HCT116 (cell line): ENCODE measurements around the gene MFSD1. TPM values are rescaled to one million over a fixed set of nuclear protein-coding genes. Genes with fewer than 3 reads are reported as not detected.
A peak's percentile ranks its signal among the peaks of the same experiment; 100 is the strongest.
"Not testable (repeated sequence)": the region's sequence is repeated elsewhere in the genome, so short reads cannot be mapped to it uniquely, and the experiment has no call there.

Source experiments
- ATAC-seq: fragments of 200-7000 bp; cut with Tn5 transposase; 2 replicates; pipeline ENCODE4 v1.9.1; 2020; ENCODE audit warnings: mild to moderate bottlenecking, moderate library complexity
- BruUV-seq: library from RNA; stranded (reverse); fragments of 400-500 nt; replicated peaks from 2 replicates; lab custom pipeline; 2021; lab: Mats Ljungman, UMichigan
- CTCF ChIA-PET: fragments of 300-600 bp; sonication (Branson Sonifier 250); formaldehyde crosslinking; loops from one replicate; lab custom pipeline; 2021; ENCODE audit warnings: antibody characterized with exemption; lab: Charles Lee
- POLR2A ChIA-PET: fragments of 300-600, 350-600 bp; sonication (Branson Sonifier 250); formaldehyde crosslinking; loops from one replicate; lab custom pipeline; 2021; ENCODE audit warnings: antibody characterized with exemption; lab: Charles Lee
- RAD21 ChIA-PET, 2 experiments: fragments of 300-600 bp; sonication (Branson Sonifier 250); formaldehyde crosslinking; loops; one replicate each; lab custom pipeline; 2023; ENCODE audit warnings: low total read pairs in 2 of 2; ENCODE audit not compliant: uncharacterized antibody in 2 of 2, unreplicated experiment in 2 of 2, low non-redundant PET in 1 of 2; lab: Charles Lee
- DNase-seq: peaks from one replicate; pipeline ENCODE4 v3.0.0-alpha.2; 2010; ENCODE audit warnings: low read depth, low spot score
- H2AFZ ChIP-seq: fragments of 200-600 bp; shearing (Covaris generic), sonication (generic); 2 replicates; pipeline ENCODE4 v1.6.1; 2017; ENCODE audit warnings: low read depth, mixed run types, mixed read lengths, antibody characterized with exemption, low read length; ENCODE audit not compliant: poor library complexity, severe bottlenecking
- H3K27ac ChIP-seq: 2 replicates; pipeline ENCODE4 v1.5.1; 2012; ENCODE audit warnings: low read depth, low read length
- H3K27me3 ChIP-seq: fragments of 200-600 bp; sonication (generic); 2 replicates; pipeline ENCODE4 v1.6.1; 2016; ENCODE audit warnings: mixed run types, low read length, mixed read lengths; ENCODE audit not compliant: insufficient read depth
- H3K36me3 ChIP-seq, 2 experiments: fragments of 200-500 bp in 1 of 2; fragments of 200-600 bp in 1 of 2; sonication (Bioruptor generic) in 1 of 2; sonication (generic) in 1 of 2; 2 replicates each; pipeline versions ENCODE4 v1.5.1 to v1.6.1; 2014 to 2016; ENCODE audit warnings: low read length in 2 of 2, inconsistent platforms in 1 of 2, mixed read lengths in 1 of 2, mixed run types in 1 of 2; ENCODE audit not compliant: insufficient read depth in 2 of 2, control insufficient read depth in 1 of 2
- H3K4me1 ChIP-seq, 2 experiments: fragments of 200-600 bp in 1 of 2; sonication (generic) in 1 of 2; 2 replicates each; pipeline versions ENCODE4 v1.5.1 to v1.6.1; 2012 to 2017; ENCODE audit warnings: low read length in 2 of 2, inconsistent platforms in 1 of 2, mild to moderate bottlenecking in 1 of 2, mixed read lengths in 1 of 2, mixed run types in 1 of 2, moderate library complexity in 1 of 2; ENCODE audit not compliant: insufficient read depth in 2 of 2, control insufficient read depth in 1 of 2
- H3K4me2 ChIP-seq: fragments of 200-600 bp; sonication (generic); 2 replicates; pipeline ENCODE4 v1.6.1; 2017; ENCODE audit warnings: mixed run types, low read length, mixed read lengths
- H3K4me3 ChIP-seq, 2 experiments: fragments of 200-600 bp in 1 of 2; sonication (generic) in 1 of 2; replicated peaks in 1 of 2; 2 replicates each; pipeline ENCODE4 v1.5.1; 2011 to 2016; ENCODE audit warnings: low read length in 2 of 2, control low read depth in 1 of 2, low read depth in 1 of 2, mild to moderate bottlenecking in 1 of 2, mixed read lengths in 1 of 2, mixed run types in 1 of 2
- H3K79me2 ChIP-seq: fragments of 200-600 bp; sonication (generic); 2 replicates; pipeline ENCODE4 v1.6.1; 2017; ENCODE audit warnings: mild to moderate bottlenecking, mixed run types, low read length, moderate library complexity, mixed read lengths; ENCODE audit not compliant: insufficient read depth
- H3K9ac ChIP-seq: fragments of 200-600 bp; sonication (generic); 2 replicates; pipeline ENCODE4 v1.6.1; 2016; ENCODE audit warnings: low read length, mixed read lengths
- H3K9me2 ChIP-seq: fragments of 200-600 bp; sonication (generic), shearing (Covaris generic); 2 replicates; pipeline ENCODE4 v1.6.1; 2017; ENCODE audit warnings: mixed run types, mild to moderate bottlenecking, moderate library complexity; ENCODE audit not compliant: insufficient read depth
- H3K9me3 ChIP-seq, 2 experiments: fragments of 200-500 bp in 1 of 2; fragments of 200-600 bp in 1 of 2; sonication (Bioruptor generic) in 1 of 2; sonication (generic) in 1 of 2; 2 replicates each; pipeline ENCODE4 v1.6.1; 2014 to 2017; ENCODE audit warnings: low read length in 2 of 2, mixed read lengths in 2 of 2, inconsistent platforms in 1 of 2, low read depth in 1 of 2, mild to moderate bottlenecking in 1 of 2, mixed run types in 1 of 2, moderate library complexity in 1 of 2; ENCODE audit not compliant: control insufficient read depth in 1 of 2, insufficient read depth in 1 of 2
- H4K20me1 ChIP-seq: fragments of 200-600 bp; sonication (generic), shearing (Covaris generic); 2 replicates; pipeline ENCODE4 v1.6.1; 2017; ENCODE audit warnings: mixed run types, mild to moderate bottlenecking, moderate library complexity; ENCODE audit not compliant: insufficient read depth
- CBX3 ChIP-seq: IDR thresholded peaks from 2 replicates; pipeline ENCODE4 v1.6.1; 2012; ENCODE audit warnings: low read depth
- CEBPB ChIP-seq: IDR thresholded peaks from 2 replicates; pipeline ENCODE4 v1.6.1; 2012; ENCODE audit warnings: low read depth
- FOSL1 ChIP-seq: IDR thresholded peaks from 2 replicates; pipeline ENCODE4 v1.6.1; 2012; ENCODE audit warnings: low read depth
- POLR2A ChIP-seq: IDR thresholded peaks from 2 replicates; pipeline ENCODE4 v1.7.0; 2011; ENCODE audit warnings: borderline replicate concordance; ENCODE audit not compliant: insufficient read depth, insufficient read length; ENCODE audit errors: extremely low read depth
- RAD21 ChIP-seq: IDR thresholded peaks from 2 replicates; pipeline ENCODE4 v1.6.1; 2012; ENCODE audit warnings: low read depth, mild to moderate bottlenecking
- SIN3A ChIP-seq: IDR thresholded peaks from 2 replicates; pipeline ENCODE4 v1.6.1; 2012; ENCODE audit warnings: low read depth
- YY1 ChIP-seq: IDR thresholded peaks from 2 replicates; pipeline ENCODE4 v1.6.1; 2011; ENCODE audit warnings: low read length, low read depth, moderate library complexity, mild to moderate bottlenecking; ENCODE audit not compliant: insufficient replicate concordance; ENCODE audit errors: extremely low read depth
- intact Hi-C: fragments of 100-400 bp; cut with micrococcal nuclease; formaldehyde crosslinking; loops from 2 replicates; pipeline ENCODE4 v1.10.0; 2022
- total RNA-seq: library from RNA; stranded (reverse); gene quantifications from one replicate; pipeline ENCODE4 v1.2.1, GENCODE V29; 2021; ENCODE audit not compliant: unreplicated experiment
- TF ChIP-seq, protein P1 (sequence below): IDR thresholded peaks from 2 replicates; pipeline ENCODE4 v1.6.1; 2012; ENCODE audit warnings: low read depth
- TF ChIP-seq, protein P2 (sequence below), 3 experiments: fragments of 200-600 bp in 1 of 3; sonication (generic) in 1 of 3; IDR thresholded peaks in 2 of 3; conservative IDR thresholded peaks in 1 of 3; 2 replicates each; pipeline ENCODE4 v1.5.1; 2012 to 2017; ENCODE audit warnings: low read depth in 2 of 3, low read length in 2 of 3, antibody characterized with exemption in 1 of 3, borderline replicate concordance in 1 of 3, control low read depth in 1 of 3, mild to moderate bottlenecking in 1 of 3, mixed read lengths in 1 of 3, mixed run types in 1 of 3, moderate library complexity in 1 of 3; ENCODE audit not compliant: insufficient read depth in 1 of 3
- TF ChIP-seq, protein P3 (sequence below): IDR thresholded peaks from 2 replicates; pipeline ENCODE4 v1.6.1; 2012

MFSD1 gene
- total RNA-seq, 1 experiment from 2014 or later, result 12.8 TPM

DNA sequence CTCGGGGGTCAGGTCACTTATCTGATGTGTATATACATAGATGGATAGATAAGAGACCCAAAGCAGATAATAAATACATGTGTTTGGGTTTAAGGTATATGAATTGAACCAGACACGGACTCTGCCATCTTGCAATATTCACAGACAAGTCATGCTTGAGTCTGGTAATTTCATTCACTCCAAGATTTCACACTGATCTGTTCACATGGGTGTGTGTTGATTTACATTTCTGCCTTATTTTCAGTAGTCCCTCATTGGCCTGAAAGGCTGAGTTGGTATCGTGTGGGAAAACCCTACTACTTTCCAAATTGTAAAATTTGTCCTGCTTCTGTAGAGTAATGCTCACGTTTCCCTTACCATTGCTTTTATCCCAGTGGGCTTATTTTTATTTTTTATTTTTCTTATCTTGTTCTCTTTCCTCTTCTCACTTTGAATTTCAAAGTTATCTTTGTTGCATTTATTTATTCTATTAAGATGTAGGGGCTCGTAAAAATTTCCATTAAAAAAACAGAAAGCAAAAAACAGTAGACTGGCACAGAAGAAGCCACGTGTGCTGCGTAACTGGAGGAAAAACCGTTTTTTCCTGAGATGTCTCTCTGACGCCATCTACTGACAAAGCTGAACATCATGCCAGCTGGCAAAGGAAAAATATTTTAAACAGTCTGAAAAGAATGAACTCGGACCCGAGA, 10.8 kb upstream of the MFSD1 start:
- no peaks in the 10 kb centered on the region for H4K20me1 ChIP-seq
- ChIA-PET CTCF (interaction anchor here (0.7 to 2.4 kb wide), 13 partner anchors 13 to 1259 kb away, joined by 3 to 32 read pairs (median 5); no protein-coding TSS in a partner anchor), RAD21 (interaction anchor here in 1 of 2 experiments (0.7 to 1.1 kb wide), 2 partner anchors 103 to 132 kb away, joined by 3 to 6 read pairs; no protein-coding TSS in a partner anchor), POLR2A (interaction anchor here (0.9 kb wide), 1 partner anchor 11 kb away, joined by 3 read pairs; the partner anchor contains the start of gene MFSD1)
- no peaks in the 10 kb centered on the region for H3K79me2 ChIP-seq
- H3K4me3 ChIP-seq, result no peak overlapping the region
- no peak overlapping the region for H3K9ac ChIP-seq
- no peaks in the 10 kb centered on the region for H3K9me3 ChIP-seq
- ATAC-seq (peak; percentile 73), DNase-seq (peak; percentile 48)
- H3K36me3 ChIP-seq, result no peaks in the 10 kb centered on the region
- intact Hi-C loops, result loop anchor here (1.0 kb wide), 2 partner anchors 64 to 252 kb away; no protein-coding TSS in a partner anchor
- no TSS peak for BruUV-seq
- peaks cover 2 to 4% of the 10 kb centered on the region in 2 experiments; a peak in 3 of 4 replicates for H3K4me1 ChIP-seq
- no peak overlapping the region for H3K27ac ChIP-seq
- peak overlapping the region; percentile 45 for H3K4me2 ChIP-seq
- TF ChIP-seq FOSL1, result no peak
- no peak for TF ChIP-seq CEBPB
- TF ChIP-seq RAD21, result peak; percentile 81
- TF ChIP-seq, protein P1, sequence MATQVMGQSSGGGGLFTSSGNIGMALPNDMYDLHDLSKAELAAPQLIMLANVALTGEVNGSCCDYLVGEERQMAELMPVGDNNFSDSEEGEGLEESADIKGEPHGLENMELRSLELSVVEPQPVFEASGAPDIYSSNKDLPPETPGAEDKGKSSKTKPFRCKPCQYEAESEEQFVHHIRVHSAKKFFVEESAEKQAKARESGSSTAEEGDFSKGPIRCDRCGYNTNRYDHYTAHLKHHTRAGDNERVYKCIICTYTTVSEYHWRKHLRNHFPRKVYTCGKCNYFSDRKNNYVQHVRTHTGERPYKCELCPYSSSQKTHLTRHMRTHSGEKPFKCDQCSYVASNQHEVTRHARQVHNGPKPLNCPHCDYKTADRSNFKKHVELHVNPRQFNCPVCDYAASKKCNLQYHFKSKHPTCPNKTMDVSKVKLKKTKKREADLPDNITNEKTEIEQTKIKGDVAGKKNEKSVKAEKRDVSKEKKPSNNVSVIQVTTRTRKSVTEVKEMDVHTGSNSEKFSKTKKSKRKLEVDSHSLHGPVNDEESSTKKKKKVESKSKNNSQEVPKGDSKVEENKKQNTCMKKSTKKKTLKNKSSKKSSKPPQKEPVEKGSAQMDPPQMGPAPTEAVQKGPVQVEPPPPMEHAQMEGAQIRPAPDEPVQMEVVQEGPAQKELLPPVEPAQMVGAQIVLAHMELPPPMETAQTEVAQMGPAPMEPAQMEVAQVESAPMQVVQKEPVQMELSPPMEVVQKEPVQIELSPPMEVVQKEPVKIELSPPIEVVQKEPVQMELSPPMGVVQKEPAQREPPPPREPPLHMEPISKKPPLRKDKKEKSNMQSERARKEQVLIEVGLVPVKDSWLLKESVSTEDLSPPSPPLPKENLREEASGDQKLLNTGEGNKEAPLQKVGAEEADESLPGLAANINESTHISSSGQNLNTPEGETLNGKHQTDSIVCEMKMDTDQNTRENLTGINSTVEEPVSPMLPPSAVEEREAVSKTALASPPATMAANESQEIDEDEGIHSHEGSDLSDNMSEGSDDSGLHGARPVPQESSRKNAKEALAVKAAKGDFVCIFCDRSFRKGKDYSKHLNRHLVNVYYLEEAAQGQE, result no peak
- TF ChIP-seq, protein P2, sequence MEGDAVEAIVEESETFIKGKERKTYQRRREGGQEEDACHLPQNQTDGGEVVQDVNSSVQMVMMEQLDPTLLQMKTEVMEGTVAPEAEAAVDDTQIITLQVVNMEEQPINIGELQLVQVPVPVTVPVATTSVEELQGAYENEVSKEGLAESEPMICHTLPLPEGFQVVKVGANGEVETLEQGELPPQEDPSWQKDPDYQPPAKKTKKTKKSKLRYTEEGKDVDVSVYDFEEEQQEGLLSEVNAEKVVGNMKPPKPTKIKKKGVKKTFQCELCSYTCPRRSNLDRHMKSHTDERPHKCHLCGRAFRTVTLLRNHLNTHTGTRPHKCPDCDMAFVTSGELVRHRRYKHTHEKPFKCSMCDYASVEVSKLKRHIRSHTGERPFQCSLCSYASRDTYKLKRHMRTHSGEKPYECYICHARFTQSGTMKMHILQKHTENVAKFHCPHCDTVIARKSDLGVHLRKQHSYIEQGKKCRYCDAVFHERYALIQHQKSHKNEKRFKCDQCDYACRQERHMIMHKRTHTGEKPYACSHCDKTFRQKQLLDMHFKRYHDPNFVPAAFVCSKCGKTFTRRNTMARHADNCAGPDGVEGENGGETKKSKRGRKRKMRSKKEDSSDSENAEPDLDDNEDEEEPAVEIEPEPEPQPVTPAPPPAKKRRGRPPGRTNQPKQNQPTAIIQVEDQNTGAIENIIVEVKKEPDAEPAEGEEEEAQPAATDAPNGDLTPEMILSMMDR (IDR thresholded peaks at IDR 0.05 in 2 of 3, conservative IDR thresholded peaks at IDR 0.05 in 1 of 3; ENCODE audit: borderline replicate concordance in 1 of 3, insufficient read depth in 1 of 3, low read depth in 2 of 3, low read length in 2 of 3), result peak; percentile 79 to 81 (median 80)
- TF ChIP-seq YY1, result peak; percentile 27
- no peak for TF ChIP-seq POLR2A
- TF ChIP-seq CBX3, result no peak
- TF ChIP-seq SIN3A, result no peak
- TF ChIP-seq, protein P3, sequence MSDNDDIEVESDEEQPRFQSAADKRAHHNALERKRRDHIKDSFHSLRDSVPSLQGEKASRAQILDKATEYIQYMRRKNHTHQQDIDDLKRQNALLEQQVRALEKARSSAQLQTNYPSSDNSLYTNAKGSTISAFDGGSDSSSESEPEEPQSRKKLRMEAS, result peak; percentile 74
- no peaks in the 10 kb centered on the region for H3K27me3 ChIP-seq
- H2AFZ ChIP-seq, result peak overlapping the region; percentile 54
- H3K9me2 ChIP-seq, result no peaks in the 10 kb centered on the region

DNA sequence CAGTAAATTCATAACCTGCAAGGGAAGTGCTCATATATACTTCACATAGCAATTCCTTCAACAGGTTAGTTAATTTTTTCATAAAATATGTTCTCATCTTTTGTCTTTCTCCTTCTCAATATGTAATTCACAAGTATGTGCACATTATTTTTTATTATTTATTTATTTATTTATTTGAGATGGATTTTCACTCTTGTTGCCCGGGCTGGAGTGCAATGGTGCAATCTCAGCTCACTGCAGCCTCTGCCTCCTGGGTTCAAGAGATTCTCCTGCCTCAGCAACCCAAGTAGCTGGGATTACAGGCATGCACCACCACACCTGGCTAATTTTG, 10.3 kb upstream of the MFSD1 start:
- H3K9me3 ChIP-seq, H3K9ac ChIP-seq, H3K9me2 ChIP-seq, H3K36me3 ChIP-seq, BruUV-seq, H3K4me1 ChIP-seq, DNase-seq, H2AFZ ChIP-seq, H3K27ac ChIP-seq, ATAC-seq, H3K4me3 ChIP-seq, H3K27me3 ChIP-seq, H3K79me2 ChIP-seq, H4K20me1 ChIP-seq: not testable (repeated sequence)
- peak overlapping the region; percentile 45 for H3K4me2 ChIP-seq
- RAD21 ChIA-PET, result interaction anchor here in 1 of 2 experiments (0.7 to 1.1 kb wide), 2 partner anchors 104 to 132 kb away, joined by 3 to 6 read pairs; no protein-coding TSS in a partner anchor
- CTCF ChIA-PET, result interaction anchor here (0.7 to 2.0 kb wide), 12 partner anchors 14 to 1260 kb away, joined by 3 to 32 read pairs (median 4); no protein-coding TSS in a partner anchor
- intact Hi-C loops, result loop anchor here (1.0 kb wide), 1 partner anchor 252 kb away; no protein-coding TSS in a partner anchor
- POLR2A ChIA-PET, result interaction anchor here (0.9 kb wide), 1 partner anchor 11 kb away, joined by 3 read pairs; the partner anchor contains the start of gene MFSD1
